ENCODE results near the gene SGIP1.
"Not testable (repeated sequence)": the region's sequence is repeated elsewhere in the genome, so short reads cannot be mapped to it uniquely, and the experiment has no call there.

The SGIP1 gene

DNA sequence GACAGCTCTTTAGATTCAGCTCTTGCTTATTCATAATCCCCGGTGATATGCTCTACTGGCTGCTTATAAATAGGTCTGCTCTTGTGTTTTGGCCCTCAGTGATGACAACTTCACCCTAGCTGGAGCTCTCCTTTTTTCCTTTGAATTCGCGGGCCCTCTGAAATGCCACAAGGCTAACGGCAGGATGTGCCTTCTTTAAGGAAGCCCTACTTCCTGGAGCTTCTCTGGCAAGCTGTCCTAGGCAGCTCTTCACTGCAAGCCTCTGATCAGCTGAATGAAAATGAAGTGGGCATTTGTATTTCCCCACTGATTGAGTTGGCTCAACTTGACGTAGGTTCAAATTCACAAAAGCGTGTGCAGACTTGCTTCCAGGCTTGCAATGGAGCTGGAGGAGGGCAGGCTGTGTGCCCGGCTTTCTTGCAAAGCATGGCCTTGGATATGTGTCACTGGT is 22.2 kb downstream of the SGIP1 start:
- DNase-seq: no peak

DNA sequence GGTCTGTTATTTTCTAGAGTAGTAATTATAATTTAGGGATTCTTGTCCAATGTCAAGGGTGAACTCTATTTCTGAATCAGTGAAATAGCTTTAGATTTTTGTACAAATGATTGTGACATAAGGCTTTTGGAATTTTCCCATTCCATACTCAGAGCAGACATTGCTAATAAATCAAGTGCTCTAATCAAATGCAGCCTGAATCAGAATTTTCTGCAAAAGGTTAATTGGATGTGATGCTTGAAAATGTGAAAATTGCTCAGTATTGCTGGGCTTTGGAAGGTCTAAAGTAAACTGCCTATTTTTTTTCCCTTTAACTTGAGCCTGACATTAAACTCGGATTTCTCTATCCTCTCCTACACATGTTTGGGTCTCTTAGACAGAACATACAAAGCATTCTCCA is 23.2 kb downstream of the SGIP1 start:
- no peak for DNase-seq

DNA sequence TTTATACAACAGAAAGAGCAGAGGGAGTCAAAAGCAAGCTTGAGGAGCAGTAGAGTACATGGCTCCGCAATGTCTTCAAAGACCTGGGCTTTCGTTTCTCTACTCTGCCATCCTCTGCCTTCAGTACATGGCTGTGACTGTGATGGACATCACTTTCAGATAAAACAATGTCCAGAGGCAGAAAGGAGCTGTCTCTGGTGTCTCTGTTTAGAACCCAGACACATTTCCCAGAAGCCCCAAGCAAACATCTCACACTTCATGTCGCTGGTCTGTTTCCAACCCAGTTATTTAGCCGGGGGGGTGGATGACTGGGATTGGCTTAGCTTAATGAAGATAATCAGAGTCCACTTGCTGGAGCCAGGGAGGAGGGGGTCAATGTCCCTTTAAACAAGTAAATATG is 25.6 kb downstream of the SGIP1 start:
- no peak for DNase-seq

DNA sequence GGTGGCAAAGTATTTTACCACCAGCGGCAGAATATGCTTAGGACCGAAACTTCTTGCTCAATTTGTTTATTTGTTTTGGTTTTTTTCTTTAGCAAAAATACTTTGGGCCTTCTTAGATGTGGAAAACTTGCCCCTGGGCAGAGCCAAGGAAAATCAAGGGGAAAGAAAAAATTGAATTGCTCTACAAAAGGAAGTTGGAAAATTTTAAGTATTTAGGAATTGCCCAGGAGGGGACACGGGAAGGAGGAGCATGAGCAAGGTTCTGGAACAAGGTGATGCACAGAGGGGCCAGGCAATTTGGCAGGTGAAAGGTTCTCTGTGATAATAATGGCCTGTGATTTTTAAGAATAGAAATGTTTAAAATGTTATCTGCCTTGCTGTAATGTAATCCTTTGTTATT is 28.6 kb downstream of the SGIP1 start:
- DNase-seq: no peak

DNA sequence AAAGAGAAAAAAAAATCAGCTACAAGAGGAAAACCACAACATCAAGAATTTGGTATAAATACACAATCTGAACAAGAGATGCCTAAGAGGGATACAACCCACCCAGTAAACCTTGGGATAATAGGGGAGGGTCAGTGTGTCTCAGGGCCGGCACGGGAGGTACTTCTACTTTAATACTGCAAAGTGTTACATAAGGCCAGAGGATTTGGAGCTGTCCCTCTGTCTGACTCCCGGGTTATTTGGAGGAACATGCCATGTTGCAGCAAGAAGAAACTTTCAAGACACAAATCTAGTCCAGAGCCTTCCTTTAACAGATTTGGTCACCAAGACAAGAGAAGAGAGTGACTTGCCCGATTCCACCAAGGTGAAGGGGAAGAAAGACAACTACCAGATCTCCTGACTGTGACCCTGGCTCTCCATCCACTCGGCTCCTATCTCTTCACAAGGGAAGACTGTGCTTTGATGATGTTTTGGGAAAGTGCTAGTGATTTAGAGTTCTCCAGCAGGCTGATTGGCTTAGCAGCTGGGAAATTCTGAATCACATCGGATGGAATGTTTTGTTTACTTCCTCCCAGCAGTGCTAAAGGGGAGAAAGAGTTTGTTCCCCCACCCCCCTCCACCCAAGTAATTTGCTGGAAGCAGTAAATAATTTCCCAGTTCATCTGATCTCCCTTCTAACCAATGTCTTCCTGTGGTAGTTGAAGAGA is 29.3 kb downstream of the SGIP1 start:
- DNase-seq: no peak

DNA sequence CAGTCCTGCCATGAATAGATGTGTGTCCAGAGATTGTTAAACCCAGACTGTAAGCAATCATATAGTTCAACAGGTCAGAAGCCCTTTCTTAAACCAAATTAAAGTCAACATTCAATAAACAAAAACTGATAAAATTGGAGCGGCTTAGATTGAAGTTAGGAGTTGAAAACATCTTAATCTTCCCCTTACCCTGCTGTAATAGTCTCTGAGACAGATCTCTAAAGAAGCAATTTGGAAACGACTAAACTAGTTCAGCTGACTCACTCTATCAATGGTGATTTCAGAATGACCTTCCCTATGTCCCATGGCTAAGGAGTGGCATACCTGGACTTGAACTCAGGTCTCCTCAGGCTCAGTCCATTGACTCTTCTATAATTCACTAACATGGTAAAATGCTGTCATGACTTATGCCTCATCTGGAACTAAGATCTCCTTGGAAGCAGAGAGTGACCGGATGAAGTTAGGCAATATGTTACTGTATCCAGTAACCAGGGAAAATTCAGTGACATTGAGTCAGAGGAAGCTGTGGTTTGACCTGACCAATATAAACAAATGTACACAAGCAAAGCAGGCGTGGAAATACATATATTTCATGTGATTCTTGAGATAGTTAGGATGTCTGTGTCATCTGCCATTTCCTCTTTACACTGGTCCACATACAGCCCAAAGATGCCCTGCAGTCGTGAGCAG is 30.1 kb downstream of the SGIP1 start:
- no peak for DNase-seq

DNA sequence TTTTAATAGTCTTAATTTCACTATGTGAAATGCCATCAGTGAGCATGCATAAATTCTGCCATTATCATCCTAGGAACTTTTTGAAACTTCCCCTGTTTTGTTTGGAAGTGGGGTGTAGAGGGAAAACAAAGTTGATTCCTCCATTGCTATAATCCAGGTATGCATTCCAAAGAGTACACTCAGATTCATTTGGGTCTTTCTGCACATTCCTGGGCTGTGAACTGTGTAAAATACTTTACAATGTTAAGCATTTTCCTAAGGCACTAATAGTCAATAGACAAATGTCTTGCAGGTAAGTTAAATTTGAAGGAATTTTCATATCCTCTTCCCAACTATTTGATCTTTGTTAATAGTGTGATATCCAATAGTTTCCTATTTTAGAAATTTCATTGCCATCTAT is 36.2 kb downstream of the SGIP1 start:
- no peak for DNase-seq

DNA sequence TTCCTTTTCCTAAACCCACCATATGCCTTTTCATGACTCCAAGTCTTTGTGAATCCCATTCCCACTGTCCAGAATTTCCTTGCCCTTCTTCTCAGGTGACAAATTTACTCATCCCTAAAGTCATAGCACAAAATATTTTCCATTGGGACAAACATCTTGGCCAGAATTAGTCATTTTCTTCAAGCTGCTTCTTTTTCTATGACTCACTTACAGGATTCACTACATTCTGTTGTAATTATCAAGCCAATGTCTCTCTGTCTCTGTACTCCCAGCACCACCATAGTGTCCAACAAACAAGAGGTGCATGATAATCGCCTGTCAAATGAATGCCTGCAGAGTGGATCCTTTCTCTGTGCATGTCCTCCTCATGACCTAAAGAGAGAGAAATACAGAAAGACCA is 37.8 kb downstream of the SGIP1 start:
- DNase-seq: no peak

DNA sequence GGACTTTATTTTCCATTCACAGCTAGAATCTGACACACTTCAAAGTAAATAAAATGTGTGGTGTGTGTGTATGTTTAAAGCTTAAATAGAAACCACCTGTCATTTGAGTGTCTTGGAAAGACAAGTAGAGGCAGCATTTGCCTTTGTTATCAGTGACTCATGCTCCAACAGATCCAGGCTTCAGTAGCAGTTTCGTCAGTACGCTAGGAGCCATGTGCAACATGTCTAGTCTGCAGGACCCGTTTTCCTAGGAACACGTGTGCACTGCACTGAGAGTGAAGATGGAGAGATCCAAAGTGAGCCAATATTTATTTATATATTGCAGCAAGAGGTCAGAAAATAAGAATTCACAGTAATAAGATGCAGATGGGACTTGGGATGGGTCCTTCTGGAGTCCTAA is 41.8 kb downstream of the SGIP1 start:
- peak; percentile 61 for DNase-seq

DNA sequence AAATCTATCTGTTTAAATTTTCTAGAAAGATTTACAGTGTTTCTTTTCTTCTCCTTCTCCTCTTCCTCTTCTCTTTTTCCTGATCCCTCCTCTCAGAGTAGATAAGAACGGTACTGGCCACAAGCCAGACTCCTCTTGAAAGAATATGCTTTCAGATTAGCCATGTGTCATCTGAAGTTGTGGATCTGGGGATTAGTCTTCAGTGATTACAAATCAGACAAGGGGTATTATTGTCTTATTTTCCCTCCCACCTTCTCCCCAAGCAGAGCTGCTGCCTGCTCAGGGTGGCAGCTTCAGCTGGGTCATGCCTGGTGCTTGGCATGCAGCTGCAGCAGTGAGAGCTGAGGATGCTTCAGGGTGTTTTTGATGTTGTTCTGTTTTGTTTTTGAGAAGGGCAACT is 42.7 kb downstream of the SGIP1 start:
- DNase-seq: no peak

DNA sequence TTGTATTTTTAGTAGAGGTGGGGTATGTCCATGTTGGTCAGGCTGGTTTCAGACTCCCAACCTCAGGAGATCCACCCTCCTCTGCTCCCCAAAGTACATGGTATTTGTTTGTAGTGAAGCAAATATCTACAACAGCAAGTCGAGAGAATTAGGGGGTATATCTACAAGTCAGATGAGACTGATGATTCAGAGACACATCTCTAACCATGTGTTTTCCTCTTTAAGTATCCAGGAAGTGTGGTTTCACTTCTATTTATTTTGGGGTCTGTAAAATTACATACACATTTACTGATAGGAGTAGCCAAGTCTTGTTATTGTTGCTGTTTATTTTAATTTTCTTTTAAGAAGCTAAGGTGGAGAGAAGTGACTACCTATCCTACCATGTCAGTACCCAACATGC is 44.9 kb downstream of the SGIP1 start:
- DNase-seq: no peak

DNA sequence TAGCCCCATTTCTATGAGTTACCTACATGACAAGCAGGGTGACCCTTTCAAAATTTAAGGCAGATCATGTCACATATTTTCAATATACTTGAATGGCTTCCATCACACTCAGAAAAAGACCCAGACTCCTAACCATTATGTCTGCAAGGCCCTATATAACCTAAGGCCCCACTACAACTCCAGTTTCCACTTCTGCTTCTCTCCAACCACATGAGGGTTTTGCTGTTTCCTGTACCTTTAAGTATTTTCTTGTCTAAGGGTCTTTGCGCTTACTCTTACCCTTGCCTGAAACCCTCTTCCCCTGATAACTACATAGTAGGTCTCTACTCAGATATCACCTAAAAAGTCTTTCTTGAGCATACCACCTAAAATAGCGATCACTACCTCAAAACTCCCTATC is 46.1 kb downstream of the SGIP1 start:
- no peak for DNase-seq

DNA sequence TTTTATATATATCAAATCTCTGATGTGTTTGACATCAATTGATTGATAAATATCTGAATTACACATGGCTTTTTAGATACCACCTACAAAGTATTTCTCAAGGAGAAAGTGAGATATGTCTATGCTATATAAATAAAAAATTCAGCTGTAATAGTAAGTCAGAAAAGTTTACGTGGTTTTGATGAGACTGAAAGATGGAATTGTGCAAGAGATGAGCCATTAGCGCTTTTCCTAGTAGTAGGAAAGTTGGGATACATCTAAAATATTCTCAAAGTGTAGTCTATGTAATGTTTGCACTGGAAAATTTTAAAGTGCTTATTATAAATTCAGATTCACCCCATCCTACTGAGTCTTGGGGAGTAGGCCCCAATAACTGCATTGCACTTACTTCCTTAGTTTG is 49.1 kb downstream of the SGIP1 start:
- no peak for DNase-seq

DNA sequence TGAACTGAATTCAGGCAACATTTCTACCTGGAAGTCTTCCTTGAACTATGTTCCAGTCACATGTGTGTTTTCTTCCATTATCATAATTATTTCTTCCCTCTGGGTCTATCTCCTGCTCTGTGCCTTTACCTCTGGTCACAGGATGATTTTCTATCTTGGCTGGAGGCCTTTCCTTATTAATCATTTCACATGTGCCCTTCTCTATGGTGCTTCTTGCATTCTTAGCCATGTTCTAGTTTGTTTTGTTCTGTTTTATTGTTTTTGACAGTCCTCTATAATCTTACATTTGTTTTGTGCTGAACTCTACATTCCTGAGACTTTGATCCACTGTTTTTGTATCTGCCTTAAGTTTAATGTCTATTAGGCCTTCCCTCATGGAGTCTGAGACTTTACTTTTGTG is 51.0 kb downstream of the SGIP1 start:
- DNase-seq: no peak

DNA sequence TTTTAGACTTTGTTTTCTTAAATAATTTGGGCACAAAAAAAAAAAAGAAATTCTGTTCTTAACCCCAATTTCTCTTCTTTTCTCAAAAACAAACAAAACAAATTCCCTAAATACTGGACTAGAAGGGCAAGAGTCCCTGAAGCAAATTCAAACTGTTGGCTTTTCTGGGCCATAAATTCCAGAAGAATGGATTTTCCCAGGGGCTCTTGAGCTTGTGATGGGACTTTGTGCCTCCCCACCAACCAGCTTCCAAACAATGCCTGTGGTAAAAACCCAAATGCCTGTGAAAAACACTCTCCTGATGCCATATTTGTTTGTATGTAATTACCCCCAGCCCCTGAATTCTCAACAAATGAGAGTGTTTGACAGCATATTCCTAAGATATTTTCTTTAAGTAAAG is 55.4 kb downstream of the SGIP1 start:
- DNase-seq: no peak

DNA sequence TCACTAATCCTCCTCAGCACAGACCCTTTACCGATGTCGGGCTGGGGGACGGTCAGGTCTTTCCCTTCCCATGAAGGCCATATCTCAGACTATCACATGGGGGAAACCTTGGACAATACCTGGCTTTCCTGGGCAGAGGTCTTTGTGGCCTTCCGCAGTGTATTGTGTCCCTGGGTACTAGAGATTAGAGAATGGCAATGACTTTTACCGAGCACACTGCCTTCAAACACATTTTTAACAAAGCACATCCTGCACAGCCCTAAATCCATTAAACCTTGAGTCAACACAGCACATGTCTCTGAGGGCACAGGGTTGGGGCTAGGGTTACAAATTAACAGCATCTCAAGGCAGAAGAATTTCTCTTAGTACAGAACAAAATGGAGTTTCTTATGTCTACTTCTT is 58.2 kb downstream of the SGIP1 start:
- not testable (repeated sequence) for DNase-seq

DNA sequence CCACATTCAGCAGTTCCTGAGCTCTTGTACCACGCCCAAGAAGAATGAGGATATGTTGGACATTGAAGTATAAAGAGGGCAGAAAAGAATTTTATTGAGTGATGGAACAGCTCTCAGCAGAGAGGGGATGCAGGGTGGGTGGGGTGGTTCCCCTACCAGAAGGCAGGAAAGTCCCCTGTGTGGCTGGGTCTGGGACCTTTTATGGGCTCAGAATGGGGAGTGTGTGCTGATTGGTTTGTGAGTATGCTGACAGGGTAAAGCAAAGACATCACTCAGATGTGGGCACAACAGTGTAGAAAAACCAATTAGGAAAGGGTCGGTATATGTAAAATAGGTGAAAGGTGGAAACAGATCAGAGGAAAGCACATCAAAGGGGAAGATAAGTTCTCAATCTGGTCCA is 62.2 kb downstream of the SGIP1 start:
- no peak for DNase-seq

DNA sequence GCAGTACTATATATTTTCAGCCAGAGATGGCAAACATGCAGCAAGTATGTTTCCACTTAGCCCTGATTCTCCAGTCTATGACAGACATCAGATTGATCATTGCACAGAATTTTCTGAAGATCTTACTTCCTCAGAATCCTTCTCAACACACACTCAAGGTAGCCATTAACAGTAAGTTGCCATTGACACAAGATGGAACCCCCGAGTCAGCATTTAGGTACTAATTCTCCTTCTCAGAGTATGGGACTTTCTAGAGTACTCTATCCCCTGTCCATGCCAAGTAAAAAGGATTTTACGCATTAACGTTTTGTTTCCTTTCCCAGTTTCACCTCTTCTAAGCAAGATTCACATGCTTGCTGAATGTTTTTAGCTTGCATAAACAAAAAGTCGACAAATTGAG is 63.5 kb downstream of the SGIP1 start:
- DNase-seq: no peak

DNA sequence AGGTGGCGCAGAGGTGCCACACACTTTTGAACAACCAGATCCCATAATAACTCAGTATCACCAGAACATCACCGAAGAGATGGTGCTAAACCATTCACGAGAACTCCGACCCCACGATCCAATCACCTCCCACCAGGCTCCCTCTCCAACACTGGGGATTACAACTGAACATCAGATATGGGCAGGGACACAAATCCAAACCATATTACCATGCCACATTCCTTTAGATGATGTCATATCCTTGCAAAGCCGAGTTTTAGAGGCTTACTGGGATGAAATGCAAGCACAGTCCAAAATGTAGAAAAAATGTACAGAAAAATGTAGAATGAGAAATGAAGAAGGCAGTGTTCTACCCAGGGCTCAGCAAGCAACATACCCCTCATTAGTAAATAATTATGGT is 64.7 kb downstream of the SGIP1 start:
- DNase-seq: no peak

DNA sequence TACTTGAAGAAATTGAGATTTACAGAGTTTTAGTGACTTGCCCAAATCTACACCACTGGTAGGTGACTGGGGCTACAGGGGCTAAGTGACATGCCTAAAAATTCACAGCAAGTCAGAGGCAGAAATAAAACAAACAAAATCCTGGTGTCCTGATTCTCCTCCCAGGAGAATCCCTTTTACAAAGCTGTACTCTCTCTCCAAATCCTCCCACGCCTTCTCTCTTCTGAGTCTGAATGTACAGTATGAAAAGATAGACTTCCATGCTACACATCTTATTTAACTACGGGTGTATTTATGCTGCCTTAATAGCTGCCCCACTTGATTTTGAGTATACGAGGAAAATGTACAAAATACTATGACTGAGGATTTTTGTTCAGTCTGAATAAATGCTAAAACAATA is 65.4 kb downstream of the SGIP1 start:
- DNase-seq: no peak

DNA sequence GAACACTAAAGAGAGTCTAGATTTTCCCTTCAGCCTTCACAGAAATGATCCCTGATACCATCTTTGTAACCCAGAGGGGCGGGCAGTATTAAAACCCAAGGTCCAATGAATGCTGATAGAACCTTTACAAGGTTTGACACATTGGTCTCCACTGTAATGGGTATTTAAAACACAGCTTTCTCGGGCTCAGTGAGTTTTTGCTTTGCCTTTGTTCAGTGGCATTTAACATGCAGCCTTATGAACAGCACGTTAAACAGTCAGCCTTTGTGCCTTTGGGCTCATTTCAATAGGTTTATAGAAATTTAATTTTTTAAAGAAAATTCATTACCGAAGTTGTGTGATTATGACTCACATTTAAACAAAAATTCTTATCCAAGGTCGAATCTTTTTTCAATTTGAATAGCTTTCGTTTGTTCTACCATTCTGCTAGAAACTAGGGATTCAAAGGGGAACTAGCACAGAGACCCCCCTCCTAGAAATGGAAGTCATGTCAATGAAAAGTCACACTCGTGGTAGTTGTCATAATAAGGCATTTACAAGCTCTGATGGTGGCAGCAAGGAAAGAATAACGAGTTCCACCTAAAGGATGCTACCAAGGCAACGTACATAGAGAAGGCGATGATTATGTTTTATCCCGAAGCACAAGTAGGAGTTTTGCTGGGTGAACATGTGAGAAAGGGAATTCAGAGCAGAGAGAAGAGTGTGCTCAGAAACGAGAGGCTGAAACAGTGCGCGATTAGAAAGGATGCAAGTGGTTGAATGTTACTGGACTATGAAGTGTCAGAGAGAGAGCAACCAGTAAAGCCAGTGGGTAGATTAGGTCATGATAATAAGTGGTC is 66.2 kb downstream of the SGIP1 start:
- DNase-seq: no peak

DNA sequence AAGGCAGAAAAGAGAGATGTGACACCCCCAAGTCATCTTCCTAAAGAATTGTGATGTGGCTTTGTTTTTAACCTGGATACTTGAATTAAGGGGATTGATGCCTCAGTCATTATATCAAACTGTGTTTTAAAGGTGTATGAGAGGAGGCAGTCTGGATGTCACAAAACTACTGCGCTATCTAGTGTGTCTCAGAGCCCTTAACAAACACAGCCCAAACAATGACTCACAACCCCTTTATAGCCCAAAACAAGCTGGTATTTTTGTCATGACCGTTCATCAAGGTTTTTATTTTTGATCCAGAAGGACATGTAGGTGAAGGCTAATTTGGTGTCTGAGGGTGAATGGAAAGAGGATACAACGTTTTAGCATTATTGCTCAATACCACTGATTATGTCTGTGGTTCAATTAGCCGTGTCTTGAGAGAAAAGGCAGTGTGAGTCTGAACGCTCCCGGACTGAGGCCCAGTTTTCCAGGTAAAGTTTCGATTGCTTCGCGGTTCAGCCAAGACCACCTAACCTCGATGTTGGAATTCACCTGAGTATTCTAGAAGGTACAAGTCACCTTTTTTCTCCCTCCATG is 71.6 kb downstream of the SGIP1 start:
- DNase-seq: no peak

DNA sequence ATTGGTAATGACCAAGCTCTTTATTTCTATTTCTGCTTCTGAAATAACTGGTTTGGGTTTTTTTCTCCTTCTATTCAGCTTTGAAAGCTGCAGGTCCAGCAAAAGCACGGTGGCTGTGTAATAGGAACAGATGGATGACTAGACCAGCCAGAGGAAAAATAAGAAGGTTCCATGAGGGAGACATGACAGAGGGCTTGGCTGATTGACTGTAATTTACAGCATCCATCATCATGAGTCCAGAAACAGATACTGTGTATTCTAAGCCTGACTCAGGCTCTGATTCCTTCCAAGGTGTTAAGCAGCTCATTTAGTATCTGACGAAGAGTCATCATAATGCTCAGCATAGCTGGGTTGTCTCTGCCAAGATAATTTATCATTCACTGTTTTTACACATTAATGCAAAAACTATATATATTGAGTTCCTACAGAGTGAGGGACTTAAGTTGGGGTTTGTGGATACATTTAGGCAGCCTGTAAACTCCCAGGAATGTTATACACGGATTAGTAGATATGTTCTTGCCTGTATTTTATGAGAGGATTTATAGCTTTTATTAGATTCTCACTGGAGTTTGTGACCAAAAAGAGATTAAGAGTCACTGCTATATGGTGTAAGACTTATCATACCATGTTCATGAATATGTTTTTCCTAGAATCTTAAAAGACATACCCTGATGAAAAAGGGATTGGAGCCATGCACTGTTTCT is 72.6 kb downstream of the SGIP1 start:
- no peak for DNase-seq
